ENCODE data around the gene UNCX. TPM values are rescaled to one million over a fixed set of nuclear protein-coding genes. Genes with fewer than 3 reads are reported as not detected.

The UNCX gene
- total RNA-seq, 1 donor from 2014 or later = not detected

GRCh38 chr7:1227071-1227804 is 5.4 kb upstream of the UNCX start:
- no peak for TF ChIP-seq CTCF (IDR thresholded peaks at IDR 0.05)
- DNase-seq = no peak
- Histone ChIP-seq H3K4me1 (peaks cover 4% of the 10 kb centered on the region), H3K27ac (no peak overlapping the region), H3K9me3 (no peaks in the 10 kb centered on the region), H3K4me3 (no peak overlapping the region), H3K27me3 (peaks cover 96% of the 10 kb centered on the region), H3K36me3 (no peaks in the 10 kb centered on the region)
- intact Hi-C loops (cut with DNase I) = no loop called here
- no peak for ATAC-seq

DNA sequence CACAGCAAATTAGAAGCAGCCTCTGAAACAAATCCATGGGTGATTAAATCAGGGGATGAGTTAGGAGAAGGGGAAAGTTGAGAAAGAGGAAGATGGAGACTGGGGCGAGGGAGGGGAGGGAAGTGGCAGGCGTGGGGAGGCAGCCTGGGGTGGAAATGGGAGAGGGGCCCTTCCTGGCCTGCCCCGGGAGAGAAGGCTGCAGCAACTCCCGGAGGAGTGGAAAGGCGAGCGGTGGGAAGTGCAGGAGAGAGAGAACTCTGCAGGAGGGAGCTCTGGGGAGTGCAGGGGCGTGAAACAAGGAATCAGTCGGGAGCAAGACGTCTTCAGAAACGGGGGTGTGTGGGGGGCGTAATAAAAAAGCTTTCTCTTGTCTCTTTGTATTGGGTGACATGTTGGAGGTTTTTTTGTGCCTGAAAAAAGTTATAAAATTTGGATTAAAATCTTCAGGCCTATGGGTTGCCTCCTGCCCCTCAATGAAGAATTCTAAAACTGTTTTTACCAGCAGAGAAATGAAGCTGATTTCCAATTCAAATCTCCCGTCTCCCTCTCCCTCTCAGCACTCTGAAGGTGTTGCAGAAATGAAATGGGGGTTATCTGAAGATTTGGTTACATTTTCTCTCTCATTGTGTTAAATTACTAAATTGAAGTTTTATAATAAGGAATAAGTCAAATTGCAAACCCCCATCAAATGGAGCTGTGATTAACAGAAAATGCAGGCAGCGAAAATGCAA is 4.7 kb upstream of the UNCX start:
- DNase-seq = no peak
- ATAC-seq = no peak
- H3K27me3 ChIP-seq = peaks cover 96% of the 10 kb centered on the region
- no peaks in the 10 kb centered on the region for H3K36me3 ChIP-seq
- intact Hi-C loops (cut with DNase I) = no loop called here
- H3K27ac ChIP-seq = no peak overlapping the region
- TF ChIP-seq CTCF (IDR thresholded peaks at IDR 0.05) = no peak
- H3K4me3 ChIP-seq = no peak overlapping the region
- H3K9me3 ChIP-seq = no peaks in the 10 kb centered on the region
- peaks cover 4% of the 10 kb centered on the region for H3K4me1 ChIP-seq

GRCh38 chr7:1228545-1229201 is 4.0 kb upstream of the UNCX start:
- intact Hi-C loops (cut with DNase I) = no loop called here
- H3K27me3 ChIP-seq = peaks cover 96% of the 10 kb centered on the region

GRCh38 chr7:1229202-1229947 is 3.3 kb upstream of the UNCX start:
- intact Hi-C loops (cut with DNase I) = no loop called here
- ATAC-seq = no peak
- H3K36me3 ChIP-seq = no peaks in the 10 kb centered on the region
- H3K4me3 ChIP-seq = no peak overlapping the region
- peaks cover 2% of the 10 kb centered on the region for H3K4me1 ChIP-seq
- peaks cover 96% of the 10 kb centered on the region for H3K27me3 ChIP-seq
- H3K27ac ChIP-seq = no peak overlapping the region
- no peaks in the 10 kb centered on the region for H3K9me3 ChIP-seq
- DNase-seq = no peak
- TF ChIP-seq CTCF (IDR thresholded peaks at IDR 0.05) = no peak

More at GRCh38 chr7:1228545-1229201, 4.0 kb upstream of the UNCX start:
- DNase-seq = no peak
- TF ChIP-seq CTCF (IDR thresholded peaks at IDR 0.05) = no peak
- peaks cover 4% of the 10 kb centered on the region for H3K4me1 ChIP-seq
- ATAC-seq = no peak
- no peak overlapping the region for H3K4me3 ChIP-seq
- no peaks in the 10 kb centered on the region for H3K36me3 ChIP-seq
- no peaks in the 10 kb centered on the region for H3K9me3 ChIP-seq
- H3K27ac ChIP-seq = no peak overlapping the region

GRCh38 chr7:1229956-1230355 is 2.7 kb upstream of the UNCX start:
- intact Hi-C loops (cut with DNase I) = no loop called here
- no peak for ATAC-seq
- no peaks in the 10 kb centered on the region for H3K4me1 ChIP-seq
- H3K27ac ChIP-seq = no peak overlapping the region
- no peak overlapping the region for H3K4me3 ChIP-seq
- no peaks in the 10 kb centered on the region for H3K9me3 ChIP-seq
- no peak for TF ChIP-seq CTCF (IDR thresholded peaks at IDR 0.05)
- H3K36me3 ChIP-seq = no peaks in the 10 kb centered on the region
- peaks cover 96% of the 10 kb centered on the region for H3K27me3 ChIP-seq
- no peak for DNase-seq

Measured in upper lobe of right lung (tissue), 1 donor.